Endothelial cell (in vitro differentiated cells): ENCODE data around the gene GMCL2. TPM values are rescaled to one million over a fixed set of nuclear protein-coding genes. Genes with fewer than 3 reads are reported as not detected.

ENCODE experiments used
- DNase-seq: peaks from one replicate; pipeline ENCODE4 v3.0.0; 2021; ENCODE audit warnings: low spot score
- H3K27ac Mint-ChIP-seq: one replicate; pipeline ENCODE4 v1.8.0; 2021; ENCODE audit warnings: mixed read lengths, inconsistent platforms; ENCODE audit not compliant: unreplicated experiment
- H3K27me3 Mint-ChIP-seq: one replicate; pipeline ENCODE4 v1.8.0; 2021; ENCODE audit warnings: mild to moderate bottlenecking, moderate library complexity, mixed read lengths, inconsistent platforms; ENCODE audit not compliant: unreplicated experiment
- H3K36me3 Mint-ChIP-seq: one replicate; pipeline ENCODE4 v1.8.0; 2021; ENCODE audit warnings: mild to moderate bottlenecking, low read depth, mixed read lengths, inconsistent platforms; ENCODE audit not compliant: unreplicated experiment
- H3K4me1 Mint-ChIP-seq: one replicate; pipeline ENCODE4 v1.8.0; 2021; ENCODE audit warnings: mild to moderate bottlenecking, mixed read lengths, inconsistent platforms; ENCODE audit not compliant: unreplicated experiment
- H3K4me3 Mint-ChIP-seq: one replicate; pipeline ENCODE4 v1.8.0; 2021; ENCODE audit warnings: mild to moderate bottlenecking, mixed read lengths, inconsistent platforms; ENCODE audit not compliant: unreplicated experiment
- H3K9me3 Mint-ChIP-seq: one replicate; pipeline ENCODE4 v1.8.0; 2021; ENCODE audit warnings: mixed read lengths, inconsistent platforms; ENCODE audit not compliant: unreplicated experiment
- total RNA-seq: library from RNA; stranded (reverse); fragmentation: NEBNext Ultra II Directional; extraction: Animal tissue kit (Norgen Biotek cat#: 25700); gene quantifications from one replicate; pipeline ENCODE4 v1.2.1, GENCODE V29; 2021; ENCODE audit not compliant: unreplicated experiment
- TF ChIP-seq, protein P1 (sequence below): fragments of 200-600 bp; sonication (generic); IDR thresholded peaks from one replicate; pipeline ENCODE4 v1.5.0; 2021; ENCODE audit warnings: antibody characterized with exemption; ENCODE audit not compliant: unreplicated experiment

GMCL2 gene
- total RNA-seq, 1 donor from 2014 or later = not detected

DNA sequence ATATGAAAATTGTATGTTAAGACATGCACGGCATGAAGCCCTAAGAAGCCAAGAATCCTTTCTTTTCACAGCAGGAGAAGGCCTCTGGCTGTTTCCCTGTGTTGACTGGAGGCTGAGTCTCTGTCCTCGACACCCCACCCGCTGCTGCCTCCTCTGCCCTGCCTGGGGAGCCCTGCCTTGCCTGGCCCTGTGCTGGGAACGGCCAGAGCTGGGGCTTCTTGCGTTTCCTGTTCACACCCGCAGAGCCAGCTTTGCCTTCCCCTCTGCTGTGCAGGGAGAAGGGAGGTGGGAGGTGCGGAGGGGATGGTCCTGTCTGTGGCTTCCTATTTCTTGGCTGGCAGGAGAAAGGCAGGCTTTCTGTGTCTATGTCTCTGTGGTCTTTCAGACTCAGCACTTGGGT lies 6.9 kb upstream of the GMCL2 start:
- Mint-ChIP-seq H3K27me3 (peaks cover 3% of the 10 kb centered on the region), H3K4me1 (peaks cover 12% of the 10 kb centered on the region), H3K9me3 (no peaks in the 10 kb centered on the region), H3K36me3 (peaks cover 3% of the 10 kb centered on the region), H3K27ac (no peak overlapping the region), H3K4me3 (no peak overlapping the region)
- DNase-seq = no peak
- TF ChIP-seq, protein P1, sequence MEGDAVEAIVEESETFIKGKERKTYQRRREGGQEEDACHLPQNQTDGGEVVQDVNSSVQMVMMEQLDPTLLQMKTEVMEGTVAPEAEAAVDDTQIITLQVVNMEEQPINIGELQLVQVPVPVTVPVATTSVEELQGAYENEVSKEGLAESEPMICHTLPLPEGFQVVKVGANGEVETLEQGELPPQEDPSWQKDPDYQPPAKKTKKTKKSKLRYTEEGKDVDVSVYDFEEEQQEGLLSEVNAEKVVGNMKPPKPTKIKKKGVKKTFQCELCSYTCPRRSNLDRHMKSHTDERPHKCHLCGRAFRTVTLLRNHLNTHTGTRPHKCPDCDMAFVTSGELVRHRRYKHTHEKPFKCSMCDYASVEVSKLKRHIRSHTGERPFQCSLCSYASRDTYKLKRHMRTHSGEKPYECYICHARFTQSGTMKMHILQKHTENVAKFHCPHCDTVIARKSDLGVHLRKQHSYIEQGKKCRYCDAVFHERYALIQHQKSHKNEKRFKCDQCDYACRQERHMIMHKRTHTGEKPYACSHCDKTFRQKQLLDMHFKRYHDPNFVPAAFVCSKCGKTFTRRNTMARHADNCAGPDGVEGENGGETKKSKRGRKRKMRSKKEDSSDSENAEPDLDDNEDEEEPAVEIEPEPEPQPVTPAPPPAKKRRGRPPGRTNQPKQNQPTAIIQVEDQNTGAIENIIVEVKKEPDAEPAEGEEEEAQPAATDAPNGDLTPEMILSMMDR = no peak

DNA sequence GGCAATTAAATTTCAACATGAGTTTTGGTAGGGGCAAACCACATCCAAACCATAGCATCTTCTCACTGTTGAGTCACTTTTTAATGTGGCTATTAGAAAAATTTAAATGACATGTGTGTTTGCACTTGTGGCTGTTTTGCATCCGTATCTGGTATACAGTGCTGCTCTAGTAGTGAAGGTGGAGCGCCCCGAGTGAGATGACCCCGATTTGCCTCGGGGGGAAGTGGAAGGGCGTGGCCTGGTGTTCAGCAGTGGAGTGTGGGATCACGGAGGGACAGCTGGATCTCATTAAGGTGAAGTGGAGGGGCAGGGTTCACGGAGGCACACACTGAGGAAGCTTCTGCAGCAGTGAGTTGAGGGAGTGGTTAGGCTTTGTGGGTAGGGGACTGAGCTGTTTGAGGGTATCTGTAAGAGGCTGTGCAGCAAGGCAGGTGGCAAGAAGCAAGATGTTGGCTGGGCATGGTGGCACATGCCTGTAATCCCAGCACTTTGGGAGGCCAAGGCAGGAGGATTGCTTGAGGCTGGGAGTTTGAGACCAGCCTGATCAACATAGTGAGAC lies 6.2 kb upstream of the GMCL2 start:
- TF ChIP-seq, protein P1 = no peak
- H3K36me3 Mint-ChIP-seq = peaks cover 3% of the 10 kb centered on the region
- DNase-seq = no peak
- peak overlapping the region; percentile 39 for H3K27ac Mint-ChIP-seq
- peaks cover 12% of the 10 kb centered on the region for H3K4me1 Mint-ChIP-seq
- no peaks in the 10 kb centered on the region for H3K9me3 Mint-ChIP-seq
- peak overlapping the region; percentile 16 for H3K4me3 Mint-ChIP-seq
- H3K27me3 Mint-ChIP-seq = peaks cover 6% of the 10 kb centered on the region

DNA sequence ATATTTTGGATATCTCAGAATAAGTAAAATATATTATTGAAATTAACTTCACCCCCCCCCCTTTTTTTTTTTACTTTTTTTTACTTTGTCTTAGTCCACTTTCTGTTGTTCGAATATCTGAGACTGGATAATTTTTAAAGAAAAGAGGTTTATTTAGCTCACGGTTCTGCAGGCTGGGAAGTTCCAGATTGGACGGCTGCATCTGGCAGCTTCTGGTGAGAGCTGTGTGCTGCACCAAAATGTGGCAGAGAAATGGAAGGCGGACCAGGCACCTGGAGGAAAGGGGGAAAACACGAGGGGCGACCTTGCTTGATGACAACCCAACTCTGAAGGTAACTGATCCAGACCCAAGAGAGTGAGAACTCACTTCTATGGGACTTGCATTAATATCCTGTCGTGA lies 5.6 kb upstream of the GMCL2 start:
- H3K27ac Mint-ChIP-seq = no peak overlapping the region
- peaks cover 3% of the 10 kb centered on the region for H3K36me3 Mint-ChIP-seq
- TF ChIP-seq, protein P1 = no peak
- H3K27me3 Mint-ChIP-seq = peaks cover 4% of the 10 kb centered on the region
- no peak overlapping the region for H3K4me3 Mint-ChIP-seq
- H3K9me3 Mint-ChIP-seq = no peaks in the 10 kb centered on the region
- peaks cover 12% of the 10 kb centered on the region for H3K4me1 Mint-ChIP-seq
- no peak for DNase-seq

DNA sequence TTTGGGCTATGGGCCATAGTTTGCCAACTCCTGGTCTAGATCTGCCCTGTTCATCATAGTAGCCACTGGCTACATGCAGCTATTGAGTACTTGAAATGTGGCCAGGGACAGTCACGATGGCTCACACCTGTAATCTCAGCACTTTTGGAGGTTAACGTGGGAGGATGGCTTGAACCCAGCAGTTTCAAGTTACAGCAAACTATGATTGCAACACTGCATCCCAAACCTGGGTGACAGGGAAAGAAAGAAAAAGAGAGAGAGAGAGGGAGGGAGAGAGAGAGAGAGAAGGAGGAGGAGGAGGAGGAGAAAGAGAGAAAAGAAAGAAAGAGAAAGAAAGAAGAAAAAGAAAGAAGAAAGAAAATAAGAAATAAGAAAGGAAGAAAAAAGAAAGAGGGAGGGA lies 5.1 kb upstream of the GMCL2 start:
- Mint-ChIP-seq H3K4me1 (peaks cover 12% of the 10 kb centered on the region), H3K36me3 (peaks cover 3% of the 10 kb centered on the region), H3K27me3 (peaks cover 4% of the 10 kb centered on the region), H3K27ac (no peak overlapping the region), H3K9me3 (no peaks in the 10 kb centered on the region), H3K4me3 (no peak overlapping the region)
- DNase-seq = no peak
- TF ChIP-seq, protein P1 = no peak

DNA sequence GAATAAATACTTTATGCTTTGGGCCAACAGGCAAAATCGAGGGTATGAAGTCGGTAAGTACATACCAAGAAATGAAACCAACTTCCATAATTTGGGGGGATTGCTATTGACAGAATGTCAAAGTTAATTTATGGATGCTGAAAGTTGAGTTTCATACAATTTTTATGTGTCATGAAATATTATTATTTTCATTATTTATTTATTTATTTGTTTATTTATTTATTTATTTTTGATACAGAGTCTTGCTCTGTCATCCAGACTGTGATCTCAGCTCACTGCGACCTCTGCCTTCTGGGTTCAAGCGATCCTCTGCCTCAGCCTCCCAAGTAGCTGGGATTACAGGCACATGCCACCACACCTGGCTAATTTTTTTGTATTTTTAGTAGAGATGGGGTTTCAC lies 4.5 kb upstream of the GMCL2 start:
- no peak for DNase-seq
- Mint-ChIP-seq H3K36me3 (peaks cover 3% of the 10 kb centered on the region), H3K4me3 (no peak overlapping the region), H3K27ac (no peak overlapping the region), H3K9me3 (no peaks in the 10 kb centered on the region), H3K4me1 (peaks cover 12% of the 10 kb centered on the region), H3K27me3 (peaks cover 4% of the 10 kb centered on the region)
- TF ChIP-seq, protein P1 = no peak
